K562 (cell line): Measurements from ENCODE around the gene PRR23E. TPM values are rescaled to one million over a fixed set of nuclear protein-coding genes. Genes with fewer than 3 reads are reported as not detected.

Source experiments
- ATAC-seq: fragments of 200-7000 bp; cut with Tn5 transposase; 3 replicates; pipeline ENCODE4 v1.9.1; 2020; ENCODE audit warnings: moderate library complexity
- BruUV-seq: library from RNA; stranded (reverse); fragments of 400-500 nt; replicated peaks from 2 replicates; lab custom pipeline; 2021; lab: Mats Ljungman, UMichigan
- CTCF ChIA-PET: fragments of 300-600 bp; formaldehyde crosslinking; extraction: SDS; loops from one replicate; lab custom pipeline; 2021; ENCODE audit warnings: low intra/inter-chr PET ratio; lab: Yijun Ruan, JAX
- POLR2A ChIA-PET: fragments of 300-600, 350-650 bp; sonication (Branson Sonifier 250); formaldehyde crosslinking; extraction: SDS; loops from one replicate; lab custom pipeline; 2021; ENCODE audit warnings: antibody characterized with exemption, inconsistent platforms; lab: Yijun Ruan, JAX
- DNase-seq, 4 experiments: peaks; one replicate each; pipeline versions ENCODE4 v3.0.0 to v3.0.0-alpha.2; 2011 to 2018; ENCODE audit warnings: low spot score in 3 of 4, mixed read lengths in 3 of 4; ENCODE audit errors: extremely low read depth in 1 of 4
- FAIRE-seq: peaks from 2 replicates; lab custom pipeline; 2011; peaks lifted over from hg19 to GRCh38; lab: Jason Lieb, UNC
- H2AFZ ChIP-seq: 2 replicates; pipeline ENCODE4 v1.6.0; 2011; ENCODE audit warnings: low read depth, low read length, control low read depth, inconsistent platforms
- H3K27ac ChIP-seq: fragments of 200-600 bp; 3 replicates; pipeline ENCODE4 v1.8.0; 2011; ENCODE audit warnings: low read depth, mild to moderate bottlenecking, control low read depth, inconsistent platforms, low read length, moderate library complexity, mixed read lengths; ENCODE audit errors: extremely low read depth
- H3K27me3 ChIP-seq, 2 experiments: fragments of 300-600 bp in 1 of 2; 2 replicates in 1 of 2; 3 replicates in 1 of 2; pipeline versions ENCODE4 v1.6.0 to v1.8.0; 2011; ENCODE audit warnings: inconsistent platforms in 2 of 2, low read length in 2 of 2, mild to moderate bottlenecking in 1 of 2, mixed read lengths in 1 of 2, moderate library complexity in 1 of 2; ENCODE audit not compliant: control insufficient read depth in 2 of 2, insufficient read depth in 2 of 2
- H3K36me3 ChIP-seq: fragments of 300-600 bp; 3 replicates; pipeline ENCODE4 v1.8.0; 2011; ENCODE audit warnings: mild to moderate bottlenecking, low read length, inconsistent platforms; ENCODE audit not compliant: control insufficient read depth, insufficient read depth
- H3K4me1 ChIP-seq, 2 experiments: fragments of 200-600 bp in 1 of 2; replicated peaks in 1 of 2; 2 replicates in 1 of 2; 3 replicates in 1 of 2; pipeline versions ENCODE4 v1.5.1 to v1.8.0; 2011; ENCODE audit warnings: inconsistent platforms in 2 of 2, low read length in 2 of 2, mild to moderate bottlenecking in 1 of 2, mixed read lengths in 1 of 2, moderate library complexity in 1 of 2; ENCODE audit not compliant: control insufficient read depth in 2 of 2, insufficient read depth in 2 of 2
- H3K4me2 ChIP-seq: 2 replicates; pipeline ENCODE4 v1.6.1; 2011; ENCODE audit warnings: low read length, control low read depth, inconsistent platforms, mixed read lengths; ENCODE audit not compliant: insufficient read depth
- H3K4me3 ChIP-seq: fragments of 200-600 bp; sonication (generic), shearing (Covaris generic); 2 replicates; pipeline ENCODE4 v1.5.1; 2016; ENCODE audit warnings: control low read depth, inconsistent platforms
- H3K79me2 ChIP-seq: fragments of 200-600 bp; 3 replicates; pipeline ENCODE4 v1.8.0; 2011; ENCODE audit warnings: low read length, inconsistent platforms; ENCODE audit not compliant: control insufficient read depth, insufficient read depth
- H3K9ac ChIP-seq, 2 experiments: 2 replicates each; pipeline versions ENCODE4 v1.6.0 to v1.6.1; 2011; ENCODE audit warnings: low read depth in 2 of 2, low read length in 2 of 2, control low read depth in 1 of 2, inconsistent platforms in 1 of 2, mild to moderate bottlenecking in 1 of 2, mixed read lengths in 1 of 2; ENCODE audit not compliant: insufficient read depth in 1 of 2
- H3K9me1 ChIP-seq: one replicate; pipeline ENCODE4 v1.6.0; 2011; ENCODE audit warnings: inconsistent platforms, mild to moderate bottlenecking, low read length, moderate library complexity; ENCODE audit not compliant: control insufficient read depth, insufficient read depth
- H3K9me3 ChIP-seq: replicated peaks from 2 replicates; pipeline ENCODE4 v1.5.1; 2011; ENCODE audit warnings: low read depth, low read length, inconsistent platforms; ENCODE audit not compliant: control insufficient read depth, insufficient read depth
- H4K20me1 ChIP-seq: replicated peaks from 2 replicates; pipeline ENCODE4 v1.6.1; 2011; ENCODE audit warnings: low read length, inconsistent platforms, mixed read lengths; ENCODE audit not compliant: control insufficient read depth, insufficient read depth
- E2F3 ChIP-seq: fragments of 250-450 bp; sonication (Bioruptor Pico); IDR thresholded peaks from 2 replicates; pipeline ENCODE4 v1.4.0; 2020; ENCODE audit warnings: mild to moderate bottlenecking
- ETV6 ChIP-seq, 3 experiments: fragments of 150-350 bp in 1 of 3; sonication (generic) in 1 of 3; formaldehyde crosslinking in 1 of 3; IDR thresholded peaks; 2 replicates each; pipeline versions ENCODE4 v1.6.1 to v1.8.0; 2014 to 2022; ENCODE audit warnings: borderline replicate concordance in 2 of 3, low read depth in 2 of 3, antibody characterized with exemption in 1 of 3, low read length in 1 of 3, mild to moderate bottlenecking in 1 of 3, missing genetic modification reagents in 1 of 3
- GABPA ChIP-seq: fragments of 200-800 bp; sonication (Bioruptor generic); conservative IDR thresholded peaks from 2 replicates; pipeline ENCODE4 v1.6.1; 2016; ENCODE audit warnings: low read depth, missing genetic modification characterization, missing compliant biosample characterization
- MITF ChIP-seq: IDR thresholded peaks from 2 replicates; pipeline ENCODE4 v1.6.1; 2014; ENCODE audit warnings: antibody characterized with exemption
- NR2C1 ChIP-seq, 2 experiments: fragments of 450-650 bp; IDR thresholded peaks; 2 replicates each; pipeline ENCODE4 v1.6.1; 2017; ENCODE audit warnings: mild to moderate bottlenecking in 2 of 2, antibody characterized with exemption in 1 of 2, inconsistent platforms in 1 of 2, missing compliant biosample characterization in 1 of 2, missing genetic modification characterization in 1 of 2
- SLC30A9 ChIP-seq: fragments of 250-450 bp; sonication (Bioruptor Pico); IDR thresholded peaks from 2 replicates; pipeline ENCODE4 v1.8.0; 2022; ENCODE audit warnings: mild to moderate bottlenecking, moderate library complexity
- TRIM28 ChIP-seq: fragments of 450-650 bp; IDR thresholded peaks from 2 replicates; pipeline ENCODE4 v1.6.1; 2017
- WGBS: fragments of 100-300 bp; shearing (Covaris generic); methylation state at CpG from one replicate; pipeline ENCODE4 v1.1.6; 2016; ENCODE audit warnings: low coverage, mixed read lengths; ENCODE audit not compliant: insufficient coverage; ENCODE audit errors: missing lambda C conversion rate; 5-methylcytosine and 5-hydroxymethylcytosine counted together
- in situ Hi-C: fragments of 300-500 bp; cut with MboI; formaldehyde crosslinking; loops from 4 replicates; pipeline ENCODE4 v1.15.0; 2018; ENCODE audit warnings: inconsistent platforms, mixed read lengths
- intact Hi-C: fragments of 100-400 bp; cut with micrococcal nuclease; formaldehyde crosslinking; loops from 2 replicates; pipeline ENCODE4 v1.14.2; 2022
- polyA plus RNA-seq, 8 experiments: library from polyadenylated mRNA; depleted of rRNA in 4 of 8; stranded (reverse) in 5 of 8; unstranded in 3 of 8; fragments of >200 nt; fragmentation: Nextera tagmentation in 2 of 8; fragmentation: Illumina TruSeq in 1 of 8; extraction: Ambion mirVana in 2 of 8; extraction: Trizol in 1 of 8; gene quantifications; 2 replicates each; pipeline versions ENCODE4 v1.2.1 to v1.2.3, GENCODE V29; 2011 to 2014; ENCODE audit warnings: inconsistent platforms in 1 of 8, missing spikeins in 1 of 8
- total RNA-seq, 7 experiments: library from RNA; depleted of rRNA in 6 of 7; stranded (reverse); fragments of >200 nt in 6 of 7; fragmentation: Illumina TruSeq in 2 of 7; extraction: Trizol in 2 of 7; gene quantifications; 2 replicates each; pipeline versions ENCODE4 v1.2.1 to v1.2.3, GENCODE V29; 2011 to 2021; ENCODE audit warnings: low replicate concordance in 1 of 7

PRR23E gene
- total and polyA plus RNA-seq, 9 of the 15 experiments (the other 6 are each of a cell fraction or from before 2014, with no cell fraction given): not detected

- H3K4me3 ChIP-seq: no peak overlapping the region
- no TSS peak for BruUV-seq
- no peaks in the 10 kb centered on the region for H3K9me1 ChIP-seq
- no peaks in the 10 kb centered on the region for H4K20me1 ChIP-seq
- H3K27ac ChIP-seq: no peak overlapping the region
- H3K9ac ChIP-seq: no peak overlapping the region
- intact Hi-C loops (no loop called here), in situ Hi-C loops (no loop called here)
- H3K9me3 ChIP-seq: no peaks in the 10 kb centered on the region
- H3K4me1 ChIP-seq: peaks cover 0 to 3% of the 10 kb centered on the region in 2 experiments; a peak in 2 of 5 replicates
- no peak overlapping the region; the same call in 1 of the 2 replicates for H2AFZ ChIP-seq
- no peaks in the 10 kb centered on the region for H3K79me2 ChIP-seq
- FAIRE-seq: no peak
- no peak for ATAC-seq
- 3% methylated on average over 8 of the region's 8 CpGs for WGBS
- 0 out of 2 replicates have a peak overlapping the region, but pooled peaks have one; percentile 5 for H3K4me2 ChIP-seq
- DNase-seq: no peak
- TF ChIP-seq SLC30A9 (CRISPR knock-in tag) (no peak), E2F3 (CRISPR knock-in tag) (no peak), MITF (no peak), TRIM28 (no peak), NR2C1 (IDR thresholded peaks at IDR 0.05) (no peak), NR2C1 (tag; IDR thresholded peaks at IDR 0.05) (no peak), GABPA (peak; percentile 47; the same call in 1 of the 2 replicates), ETV6 (IDR thresholded peaks at IDR 0.05; ENCODE audit: borderline replicate concordance in 1 of 2, low read depth in 2 of 2, low read length in 1 of 2) (no peak), ETV6 (CRISPR knock-in tag; IDR thresholded peaks at IDR 0.05; ENCODE audit: borderline replicate concordance) (no peak)
- ChIA-PET CTCF (no interaction called here), POLR2A (no interaction called here)
- H3K27me3 ChIP-seq: no peaks in the 10 kb centered on the region; a peak in 1 of 5 replicates
- H3K36me3 ChIP-seq: no peaks in the 10 kb centered on the region
Observed at GRCh38 chr3:127224118-127224517, 31.2 kb downstream of the PRR23E start.
